HG02588 (cell line): Measurements from ENCODE around the gene SCIN.

ENCODE experiments used
- ATAC-seq: cut with Tn5 transposase; IDR thresholded peaks from one replicate; pipeline ENCODE4 v1.9.1; 2021; ENCODE audit warnings: mild to moderate bottlenecking, moderate library complexity; ENCODE audit not compliant: unreplicated experiment

SCIN gene

GRCh38 chr7:12565873-12566272, 4.6 kb upstream of the SCIN start:
- ATAC-seq, result no peak

GRCh38 chr7:12567015-12567414, 3.5 kb upstream of the SCIN start:
- peak; percentile 78 for ATAC-seq

- peak; percentile 48 for ATAC-seq
These were observed 847 bp upstream of the SCIN start for GRCh38 chr7:12569673-12570072.

- no peak for ATAC-seq
These were observed 369 bp upstream of the SCIN start for GRCh38 chr7:12570168-12570533.

GRCh38 chr7:12571691-12572090, 1.2 kb downstream of the SCIN start:
- no peak for ATAC-seq

- no peak for ATAC-seq
These were observed 2.5 kb downstream of the SCIN start for GRCh38 chr7:12572941-12573575.

GRCh38 chr7:12573885-12574284, 3.4 kb downstream of the SCIN start:
- ATAC-seq, result no peak

- peak; percentile 82 for ATAC-seq
These were observed 8.6 kb downstream of the SCIN start for GRCh38 chr7:12578930-12579640.

- ATAC-seq, result no peak
These were observed 11.4 kb downstream of the SCIN start for GRCh38 chr7:12581897-12582296.

GRCh38 chr7:12582362-12582761, 11.8 kb downstream of the SCIN start:
- ATAC-seq, result no peak

- ATAC-seq, result no peak
These were observed 12.7 kb downstream of the SCIN start for GRCh38 chr7:12583176-12583575.

- no peak for ATAC-seq
These were observed 13.4 kb downstream of the SCIN start for GRCh38 chr7:12583922-12584321.

GRCh38 chr7:12584930-12585329, 14.4 kb downstream of the SCIN start:
- ATAC-seq, result peak; percentile 98

GRCh38 chr7:12586271-12586670, 15.8 kb downstream of the SCIN start:
- no peak for ATAC-seq

- no peak for ATAC-seq
These were observed 17.9 kb downstream of the SCIN start for GRCh38 chr7:12588259-12588904.

- ATAC-seq, result no peak
These were observed 20.0 kb downstream of the SCIN start for GRCh38 chr7:12590559-12590958.

GRCh38 chr7:12594122-12594897, 23.8 kb downstream of the SCIN start:
- ATAC-seq, result no peak

- ATAC-seq, result no peak
These were observed 24.6 kb downstream of the SCIN start for GRCh38 chr7:12595148-12595547.

GRCh38 chr7:12596225-12596790, 25.8 kb downstream of the SCIN start:
- no peak for ATAC-seq

- ATAC-seq, result peak; percentile 97
These were observed 30.9 kb downstream of the SCIN start for GRCh38 chr7:12601302-12601869.

- ATAC-seq, result no peak
These were observed 36.6 kb downstream of the SCIN start for GRCh38 chr7:12607134-12607533.
